Neuronal stem cell (in vitro differentiated cells): ENCODE results near the gene PTGES3.

Experiments used
- DNase-seq: peaks from one replicate; pipeline ENCODE4 v3.0.0-alpha.2; 2013; ENCODE audit warnings: low spot score
- H2AFZ ChIP-seq: one replicate; pipeline ENCODE4 v1.6.1; 2013; ENCODE audit warnings: mild to moderate bottlenecking, low read length, inconsistent platforms
- H2AK5ac ChIP-seq: 2 replicates; pipeline ENCODE4 v1.6.1; 2013; ENCODE audit warnings: low read depth, mild to moderate bottlenecking, inconsistent platforms, low read length, moderate library complexity, mixed read lengths
- H2BK120ac ChIP-seq: 2 replicates; pipeline ENCODE4 v1.6.1; 2013; ENCODE audit warnings: low read depth, mild to moderate bottlenecking, inconsistent platforms, low read length, moderate library complexity, mixed read lengths
- H2BK12ac ChIP-seq: one replicate; pipeline ENCODE4 v1.6.1; 2013; ENCODE audit warnings: low read length, inconsistent platforms
- H2BK15ac ChIP-seq: 2 replicates; pipeline ENCODE4 v1.6.1; 2013; ENCODE audit warnings: mild to moderate bottlenecking, low read length, inconsistent platforms, mixed read lengths
- H2BK5ac ChIP-seq: one replicate; pipeline ENCODE4 v1.6.1; 2013; ENCODE audit warnings: inconsistent platforms, mild to moderate bottlenecking, low read length, moderate library complexity
- H3K14ac ChIP-seq: one replicate; pipeline ENCODE4 v1.6.1; 2013; ENCODE audit warnings: low read length, inconsistent platforms
- H3K18ac ChIP-seq: 2 replicates; pipeline ENCODE4 v1.6.1; 2013; ENCODE audit warnings: low read length, inconsistent platforms
- H3K23ac ChIP-seq: 2 replicates; pipeline ENCODE4 v1.6.1; 2013; ENCODE audit warnings: low read depth, mild to moderate bottlenecking, mixed read lengths, low read length, inconsistent platforms; ENCODE audit not compliant: poor library complexity
- H3K27ac ChIP-seq: replicated peaks from 3 replicates; pipeline ENCODE4 v1.5.1; 2013; ENCODE audit warnings: low read length, inconsistent platforms
- H3K27me3 ChIP-seq, 3 experiments: 2 replicates each; pipeline ENCODE4 v1.6.1; 2013; ENCODE audit warnings: low read length in 3 of 3, mild to moderate bottlenecking in 2 of 3, inconsistent platforms in 1 of 3, low read depth in 1 of 3, mixed read lengths in 1 of 3, moderate library complexity in 1 of 3; ENCODE audit not compliant: control insufficient read depth in 3 of 3, insufficient read depth in 3 of 3
- H3K36me3 ChIP-seq, 2 donors: replicated peaks in 1 of 2; 2 replicates each; pipeline ENCODE4 v1.6.1; 2013; ENCODE audit warnings: low read length in 2 of 2; ENCODE audit not compliant: control insufficient read depth in 2 of 2, insufficient read depth in 2 of 2
- H3K4ac ChIP-seq: 2 replicates; pipeline ENCODE4 v1.6.1; 2013; ENCODE audit warnings: inconsistent platforms, mild to moderate bottlenecking, low read length, moderate library complexity
- H3K4me1 ChIP-seq, 2 donors: 1 replicate in 1 of 2; 2 replicates in 1 of 2; pipeline ENCODE4 v1.6.1; 2013; ENCODE audit warnings: low read length in 2 of 2, low read depth in 1 of 2; ENCODE audit not compliant: control insufficient read depth in 2 of 2, insufficient read depth in 1 of 2
- H3K4me2 ChIP-seq: one replicate; pipeline ENCODE4 v1.6.1; 2013; ENCODE audit warnings: mild to moderate bottlenecking, low read length, inconsistent platforms; ENCODE audit not compliant: insufficient read depth, poor library complexity, severe bottlenecking
- H3K4me3 ChIP-seq, 2 donors: 2 replicates each; pipeline ENCODE4 v1.5.1; 2013; ENCODE audit warnings: low read length in 2 of 2, mild to moderate bottlenecking in 2 of 2, inconsistent platforms in 1 of 2, moderate library complexity in 1 of 2
- H3K79me1 ChIP-seq: one replicate; pipeline ENCODE4 v1.6.1; 2013; ENCODE audit warnings: low read depth, mild to moderate bottlenecking, inconsistent platforms, low read length, moderate library complexity
- H3K9ac ChIP-seq: one replicate; pipeline ENCODE4 v1.6.1; 2013; ENCODE audit warnings: mild to moderate bottlenecking, low read depth, low read length, inconsistent platforms; ENCODE audit not compliant: poor library complexity
- H3K9me3 ChIP-seq, 2 donors: replicated peaks in 1 of 2; 2 replicates each; pipeline versions ENCODE3 to v1.6.1; 2013; ENCODE audit warnings: low read length in 2 of 2, mild to moderate bottlenecking in 2 of 2, inconsistent platforms in 1 of 2, low read depth in 1 of 2, mixed read lengths in 1 of 2, moderate library complexity in 1 of 2; ENCODE audit not compliant: control insufficient read depth in 2 of 2, insufficient read depth in 1 of 2
- H4K8ac ChIP-seq: one replicate; pipeline ENCODE4 v1.6.1; 2013; ENCODE audit warnings: low read depth, mild to moderate bottlenecking, inconsistent platforms, low read length, moderate library complexity
- H4K91ac ChIP-seq: one replicate; pipeline ENCODE4 v1.6.1; 2013; ENCODE audit warnings: low read length, low read depth, mild to moderate bottlenecking, inconsistent platforms; ENCODE audit not compliant: poor library complexity
- WGBS, 2 donors: extraction: QIAGEN DNeasy Blood & Tissue Kit; methylation state at CpG; one replicate each; pipeline ENCODE4 v1.1.7; 2013; ENCODE audit warnings: missing lambda C conversion rate in 2 of 2, mixed read lengths in 1 of 2; ENCODE audit not compliant: insufficient read length in 2 of 2, insufficient replicate concordance in 1 of 2; ENCODE audit errors: extremely low coverage in 2 of 2; 5-methylcytosine and 5-hydroxymethylcytosine counted together

The PTGES3 gene

DNA sequence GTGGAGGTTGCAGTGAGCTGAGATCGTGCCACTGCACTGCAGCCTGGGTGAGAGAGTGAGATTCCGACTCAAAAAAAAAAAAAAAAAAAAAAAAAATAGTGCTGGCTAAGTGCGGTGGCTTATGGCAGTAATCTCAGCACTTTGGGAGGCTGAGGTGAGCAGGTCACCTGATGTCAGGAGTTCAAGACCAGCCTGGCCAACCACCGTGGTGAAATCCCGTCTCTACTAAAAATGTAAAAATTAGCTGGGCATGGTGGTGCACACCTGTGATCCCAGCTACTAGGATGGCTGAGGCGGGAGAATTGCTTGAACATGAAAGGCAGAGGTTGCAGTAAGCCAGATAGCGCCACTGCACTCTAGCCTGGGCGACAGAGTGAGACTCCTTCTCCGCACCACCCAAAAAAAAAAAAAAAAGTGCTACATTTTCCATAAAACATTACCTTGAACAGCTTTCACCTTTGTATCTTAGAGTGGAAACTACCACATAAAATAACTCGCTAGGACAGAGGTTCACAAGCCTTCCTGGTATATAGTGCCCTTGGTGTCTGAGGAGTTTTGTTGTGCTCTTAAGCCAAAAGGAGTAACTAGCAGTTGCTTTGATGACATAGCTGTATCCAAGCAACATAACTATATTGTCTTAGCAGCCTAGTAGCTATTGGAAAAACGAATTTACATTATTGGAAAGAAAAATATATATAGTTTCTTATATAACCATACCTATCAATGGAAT is 11.1 kb downstream of the PTGES3 start:
- DNase-seq = no peak
- no peaks in the 10 kb centered on the region for H3K9me3 ChIP-seq
- H2AK5ac ChIP-seq = no peak overlapping the region
- no peak overlapping the region for H4K91ac ChIP-seq
- H3K4ac ChIP-seq = no peak overlapping the region
- no peak overlapping the region for H3K18ac ChIP-seq
- WGBS, 2 donors = no CpG with 5 or more reads among the region's 11 CpGs
- no peak overlapping the region for H3K9ac ChIP-seq
- H2BK15ac ChIP-seq = no peak overlapping the region
- no peak overlapping the region for H2BK12ac ChIP-seq
- no peak overlapping the region for H2BK5ac ChIP-seq
- H2AFZ ChIP-seq = no peak overlapping the region
- H3K27ac ChIP-seq = no peak overlapping the region
- H3K4me1 ChIP-seq = no peaks in the 10 kb centered on the region
- H4K8ac ChIP-seq = no peak overlapping the region
- H3K36me3 ChIP-seq = peaks cover 9 to 91% of the 10 kb centered on the region in 2 donors
- H3K14ac ChIP-seq = no peak overlapping the region
- H2BK120ac ChIP-seq = no peak overlapping the region
- H3K27me3 ChIP-seq = no peaks in the 10 kb centered on the region
- no peak overlapping the region for H3K23ac ChIP-seq
- H3K4me3 ChIP-seq = no peak overlapping the region
- no peak overlapping the region for H3K4me2 ChIP-seq
- H3K79me1 ChIP-seq = peaks cover 14% of the 10 kb centered on the region

DNA sequence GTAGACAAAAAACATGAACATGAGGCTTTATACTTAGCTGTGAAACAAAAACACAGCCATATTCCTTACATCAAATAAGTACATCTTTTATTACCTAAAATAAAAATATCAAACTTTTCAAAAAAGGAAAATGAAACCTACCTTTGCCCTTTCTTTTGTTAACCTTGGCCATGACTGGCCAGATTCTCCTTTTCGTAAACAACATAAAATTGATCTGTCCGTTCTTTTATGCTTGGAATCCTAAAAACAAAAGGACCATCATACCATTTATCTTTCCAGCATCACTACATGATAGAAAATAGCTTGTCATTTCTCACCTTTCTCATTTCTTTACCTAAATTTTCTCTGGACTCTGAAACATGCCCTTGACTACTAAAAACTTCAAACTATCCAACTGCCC is 16.5 kb downstream of the PTGES3 start:
- no peak overlapping the region for H2BK120ac ChIP-seq
- no peak overlapping the region for H4K91ac ChIP-seq
- H3K27me3 ChIP-seq = no peaks in the 10 kb centered on the region
- H2AK5ac ChIP-seq = no peak overlapping the region
- peaks cover 24 to 93% of the 10 kb centered on the region in 2 donors for H3K36me3 ChIP-seq
- no peak overlapping the region for H4K8ac ChIP-seq
- H2BK15ac ChIP-seq = no peak overlapping the region
- H2AFZ ChIP-seq = no peak overlapping the region
- H3K9ac ChIP-seq = no peak overlapping the region
- H3K9me3 ChIP-seq = no peaks in the 10 kb centered on the region
- WGBS, 2 donors = no CpG with 5 or more reads among the region's 2 CpGs
- H2BK5ac ChIP-seq = no peak overlapping the region
- H3K79me1 ChIP-seq = peaks cover under 1% of the 10 kb centered on the region
- no peak overlapping the region for H3K4me2 ChIP-seq
- no peak for DNase-seq
- H3K4me3 ChIP-seq = no peak overlapping the region
- H2BK12ac ChIP-seq = no peak overlapping the region
- H3K27ac ChIP-seq = no peak overlapping the region
- no peaks in the 10 kb centered on the region for H3K4me1 ChIP-seq
- H3K4ac ChIP-seq = no peak overlapping the region
- H3K14ac ChIP-seq = no peak overlapping the region
- no peak overlapping the region for H3K18ac ChIP-seq
- H3K23ac ChIP-seq = no peak overlapping the region

DNA sequence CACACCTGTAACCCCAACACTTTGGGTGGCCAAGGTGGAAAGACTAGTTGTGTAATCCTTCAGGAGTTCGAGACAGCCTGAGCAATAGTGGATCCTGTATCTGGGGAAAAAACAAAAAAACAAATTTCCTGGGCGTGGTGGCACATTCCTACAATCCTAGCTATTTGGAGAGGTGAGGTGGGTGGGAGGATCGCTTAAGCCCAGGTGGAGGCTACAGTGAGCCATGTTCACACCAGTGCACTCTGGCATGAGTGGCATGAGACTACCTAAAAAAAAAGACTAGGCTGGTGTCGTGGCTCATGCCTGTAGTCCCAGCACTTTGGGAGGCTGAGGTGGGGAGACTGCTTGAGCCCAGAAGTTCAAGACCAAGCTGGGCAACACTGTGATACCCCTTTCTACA is 17.2 kb downstream of the PTGES3 start:
- Histone ChIP-seq H3K9me3 (no peaks in the 10 kb centered on the region), H3K36me3 (peaks cover 26 to 93% of the 10 kb centered on the region in 2 donors), H3K18ac (no peak overlapping the region), H4K8ac (no peak overlapping the region), H2BK12ac (no peak overlapping the region), H2BK15ac (no peak overlapping the region), H3K27ac (no peak overlapping the region), H2AFZ (no peak overlapping the region), H2BK120ac (no peak overlapping the region), H2AK5ac (no peak overlapping the region), H3K4me3 (no peak overlapping the region), H3K4me1 (no peaks in the 10 kb centered on the region), H3K14ac (no peak overlapping the region), H3K9ac (no peak overlapping the region), H2BK5ac (no peak overlapping the region), H3K79me1 (peaks cover 1% of the 10 kb centered on the region), H3K27me3 (no peaks in the 10 kb centered on the region), H3K4me2 (no peak overlapping the region), H3K23ac (no peak overlapping the region), H3K4ac (no peak overlapping the region), H4K91ac (no peak overlapping the region)
- WGBS, 2 donors = no CpG with 5 or more reads among the region's 4 CpGs
- DNase-seq = no peak

DNA sequence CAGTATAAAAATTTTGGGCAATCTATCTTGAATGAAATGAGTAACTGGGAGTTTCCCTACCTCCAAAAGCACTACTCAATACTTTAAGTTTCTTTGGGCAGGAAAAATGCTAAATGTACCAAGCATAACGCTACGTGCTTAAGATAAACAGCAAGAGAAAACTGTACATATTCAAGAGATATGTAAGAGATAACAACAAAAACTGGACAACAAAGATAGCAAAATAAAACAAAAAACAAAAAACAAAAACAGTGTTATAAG is 20.0 kb downstream of the PTGES3 start:
- H3K4ac ChIP-seq = no peak overlapping the region
- H3K14ac ChIP-seq = no peak overlapping the region
- H3K9ac ChIP-seq = no peak overlapping the region
- peaks cover 29 to 100% of the 10 kb centered on the region in 2 donors for H3K36me3 ChIP-seq
- H3K79me1 ChIP-seq = peaks cover 1% of the 10 kb centered on the region
- no peak overlapping the region for H2BK15ac ChIP-seq
- H3K4me1 ChIP-seq = no peaks in the 10 kb centered on the region
- H2BK120ac ChIP-seq = no peak overlapping the region
- no peaks in the 10 kb centered on the region for H3K9me3 ChIP-seq
- H3K27ac ChIP-seq = no peak overlapping the region
- no peak overlapping the region for H3K4me2 ChIP-seq
- no peak overlapping the region for H2BK12ac ChIP-seq
- no peak overlapping the region for H2AFZ ChIP-seq
- no peak for DNase-seq
- H3K18ac ChIP-seq = no peak overlapping the region
- H3K27me3 ChIP-seq = no peaks in the 10 kb centered on the region
- no CpG with 5 or more reads among the region's 2 CpGs for WGBS, 2 donors
- H3K23ac ChIP-seq = no peak overlapping the region
- no peak overlapping the region for H3K4me3 ChIP-seq
- H2AK5ac ChIP-seq = no peak overlapping the region
- H4K91ac ChIP-seq = no peak overlapping the region
- no peak overlapping the region for H4K8ac ChIP-seq
- no peak overlapping the region for H2BK5ac ChIP-seq
